ENCODE results near the gene MT1E. TPM values are rescaled to one million over a fixed set of nuclear protein-coding genes. Genes with fewer than 3 reads are reported as not detected.

The MT1E gene
- polyA plus RNA-seq, 1 donor from 2014 or later: not detected

DNA sequence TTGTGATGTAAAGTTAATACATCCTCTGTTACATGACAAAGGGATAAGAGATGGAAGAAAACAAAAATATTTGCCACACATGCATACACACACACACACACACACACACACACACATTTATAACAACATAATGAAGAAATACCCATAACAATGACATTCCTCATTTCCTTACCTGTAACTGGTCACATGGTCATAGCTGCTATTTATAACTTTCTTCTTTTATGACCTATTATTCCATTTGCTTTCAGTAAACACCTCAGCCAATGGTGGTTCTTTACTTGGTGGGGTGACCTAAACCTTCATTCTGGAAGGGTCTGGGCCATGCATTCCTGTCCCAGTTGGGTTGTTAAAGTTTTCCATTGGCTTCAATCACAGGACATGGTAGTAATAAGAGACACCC is 11.9 kb upstream of the MT1E start:
- H3F3A ChIP-seq (ENCODE audit: insufficient read depth, low read length, poor library complexity, severe bottlenecking): no peaks in the 10 kb centered on the region
- H3K4me2 ChIP-seq (ENCODE audit: low read length): no peak overlapping the region
- H3K9me3 ChIP-seq (ENCODE audit: low read length): no peaks in the 10 kb centered on the region
- no peaks in the 10 kb centered on the region for H3K79me2 ChIP-seq (replicated peaks; ENCODE audit: insufficient read depth, low read length)
- H3K4me3 ChIP-seq (ENCODE audit: low read length): no peak overlapping the region
- H4K20me1 ChIP-seq (ENCODE audit: insufficient read depth): no peaks in the 10 kb centered on the region
- H3K9me2 ChIP-seq (ENCODE audit: insufficient read depth, low read length): no peaks in the 10 kb centered on the region
- H2AFZ ChIP-seq (ENCODE audit: low read depth, low read length): no peak overlapping the region
- H3K9ac ChIP-seq (ENCODE audit: low read length): no peak overlapping the region
- TF ChIP-seq TAF1 (IDR thresholded peaks at IDR 0.05; ENCODE audit: low read depth) (no peak), POLR2AphosphoS5 (IDR thresholded peaks at IDR 0.05) (no peak), SMC3 (conservative IDR thresholded peaks at IDR 0.05; ENCODE audit: poor library complexity) (no peak), MXI1 (conservative IDR thresholded peaks at IDR 0.05; ENCODE audit: poor library complexity, severe bottlenecking) (no peak), EZH2 (IDR thresholded peaks at IDR 0.05; ENCODE audit: borderline replicate concordance, insufficient read depth, low read length, poor library complexity, severe bottlenecking) (no peak), RAD21 (conservative IDR thresholded peaks at IDR 0.05) (no peak), EP300 (conservative IDR thresholded peaks at IDR 0.05; ENCODE audit: poor library complexity, severe bottlenecking) (no peak)
- TF ChIP-seq, protein P1, sequence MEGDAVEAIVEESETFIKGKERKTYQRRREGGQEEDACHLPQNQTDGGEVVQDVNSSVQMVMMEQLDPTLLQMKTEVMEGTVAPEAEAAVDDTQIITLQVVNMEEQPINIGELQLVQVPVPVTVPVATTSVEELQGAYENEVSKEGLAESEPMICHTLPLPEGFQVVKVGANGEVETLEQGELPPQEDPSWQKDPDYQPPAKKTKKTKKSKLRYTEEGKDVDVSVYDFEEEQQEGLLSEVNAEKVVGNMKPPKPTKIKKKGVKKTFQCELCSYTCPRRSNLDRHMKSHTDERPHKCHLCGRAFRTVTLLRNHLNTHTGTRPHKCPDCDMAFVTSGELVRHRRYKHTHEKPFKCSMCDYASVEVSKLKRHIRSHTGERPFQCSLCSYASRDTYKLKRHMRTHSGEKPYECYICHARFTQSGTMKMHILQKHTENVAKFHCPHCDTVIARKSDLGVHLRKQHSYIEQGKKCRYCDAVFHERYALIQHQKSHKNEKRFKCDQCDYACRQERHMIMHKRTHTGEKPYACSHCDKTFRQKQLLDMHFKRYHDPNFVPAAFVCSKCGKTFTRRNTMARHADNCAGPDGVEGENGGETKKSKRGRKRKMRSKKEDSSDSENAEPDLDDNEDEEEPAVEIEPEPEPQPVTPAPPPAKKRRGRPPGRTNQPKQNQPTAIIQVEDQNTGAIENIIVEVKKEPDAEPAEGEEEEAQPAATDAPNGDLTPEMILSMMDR (IDR thresholded peaks at IDR 0.05; ENCODE audit: poor library complexity, severe bottlenecking): no peak
- TF ChIP-seq, protein P2, sequence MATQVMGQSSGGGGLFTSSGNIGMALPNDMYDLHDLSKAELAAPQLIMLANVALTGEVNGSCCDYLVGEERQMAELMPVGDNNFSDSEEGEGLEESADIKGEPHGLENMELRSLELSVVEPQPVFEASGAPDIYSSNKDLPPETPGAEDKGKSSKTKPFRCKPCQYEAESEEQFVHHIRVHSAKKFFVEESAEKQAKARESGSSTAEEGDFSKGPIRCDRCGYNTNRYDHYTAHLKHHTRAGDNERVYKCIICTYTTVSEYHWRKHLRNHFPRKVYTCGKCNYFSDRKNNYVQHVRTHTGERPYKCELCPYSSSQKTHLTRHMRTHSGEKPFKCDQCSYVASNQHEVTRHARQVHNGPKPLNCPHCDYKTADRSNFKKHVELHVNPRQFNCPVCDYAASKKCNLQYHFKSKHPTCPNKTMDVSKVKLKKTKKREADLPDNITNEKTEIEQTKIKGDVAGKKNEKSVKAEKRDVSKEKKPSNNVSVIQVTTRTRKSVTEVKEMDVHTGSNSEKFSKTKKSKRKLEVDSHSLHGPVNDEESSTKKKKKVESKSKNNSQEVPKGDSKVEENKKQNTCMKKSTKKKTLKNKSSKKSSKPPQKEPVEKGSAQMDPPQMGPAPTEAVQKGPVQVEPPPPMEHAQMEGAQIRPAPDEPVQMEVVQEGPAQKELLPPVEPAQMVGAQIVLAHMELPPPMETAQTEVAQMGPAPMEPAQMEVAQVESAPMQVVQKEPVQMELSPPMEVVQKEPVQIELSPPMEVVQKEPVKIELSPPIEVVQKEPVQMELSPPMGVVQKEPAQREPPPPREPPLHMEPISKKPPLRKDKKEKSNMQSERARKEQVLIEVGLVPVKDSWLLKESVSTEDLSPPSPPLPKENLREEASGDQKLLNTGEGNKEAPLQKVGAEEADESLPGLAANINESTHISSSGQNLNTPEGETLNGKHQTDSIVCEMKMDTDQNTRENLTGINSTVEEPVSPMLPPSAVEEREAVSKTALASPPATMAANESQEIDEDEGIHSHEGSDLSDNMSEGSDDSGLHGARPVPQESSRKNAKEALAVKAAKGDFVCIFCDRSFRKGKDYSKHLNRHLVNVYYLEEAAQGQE (IDR thresholded peaks at IDR 0.05; ENCODE audit: borderline replicate concordance): no peak
- no peak overlapping the region for H3K27ac ChIP-seq (ENCODE audit: low read length)
- H3K27me3 ChIP-seq (ENCODE audit: insufficient read depth, low read depth, low read length): peaks cover 77% of the 10 kb centered on the region
- H3K36me3 ChIP-seq (ENCODE audit: insufficient read depth, low read length): no peaks in the 10 kb centered on the region

DNA sequence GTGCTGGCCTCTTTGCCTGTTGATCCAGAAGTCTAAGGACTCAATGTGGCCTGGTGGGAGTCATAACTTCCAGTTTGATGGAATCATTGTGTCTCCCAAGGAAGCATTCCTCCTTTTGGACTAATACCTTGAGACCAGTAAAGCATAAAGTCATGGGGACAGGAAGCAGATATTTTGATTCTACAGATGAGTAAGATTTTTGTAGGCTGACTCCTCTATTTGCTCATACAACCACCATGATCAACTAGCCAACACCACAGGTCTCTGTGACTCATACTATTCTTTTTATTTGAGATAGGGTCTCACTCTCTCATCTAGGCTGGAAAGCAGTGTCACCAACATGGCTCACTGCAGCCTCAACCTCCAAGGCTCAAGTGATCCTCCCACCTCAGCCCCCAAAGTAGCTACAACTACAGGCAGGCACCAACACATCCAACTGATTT is 11.0 kb upstream of the MT1E start:
- peaks cover 77% of the 10 kb centered on the region for H3K27me3 ChIP-seq (ENCODE audit: insufficient read depth, low read depth, low read length)
- no peaks in the 10 kb centered on the region for H4K20me1 ChIP-seq (ENCODE audit: insufficient read depth)

More for the DNA sequence above, 11.0 kb upstream of the MT1E start:
- Histone ChIP-seq H3K9me3 (ENCODE audit: low read length) (no peaks in the 10 kb centered on the region), H3K9ac (ENCODE audit: low read length) (no peak overlapping the region), H3K27ac (ENCODE audit: low read length) (no peak overlapping the region), H3F3A (ENCODE audit: insufficient read depth, low read length, poor library complexity, severe bottlenecking) (no peaks in the 10 kb centered on the region), H3K4me3 (ENCODE audit: low read length) (no peak overlapping the region), H3K79me2 (replicated peaks; ENCODE audit: insufficient read depth, low read length) (no peaks in the 10 kb centered on the region), H3K4me2 (ENCODE audit: low read length) (no peak overlapping the region), H3K9me2 (ENCODE audit: insufficient read depth, low read length) (no peaks in the 10 kb centered on the region), H2AFZ (ENCODE audit: low read depth, low read length) (no peak overlapping the region), H3K36me3 (ENCODE audit: insufficient read depth, low read length) (no peaks in the 10 kb centered on the region)
- TF ChIP-seq, protein P2 (IDR thresholded peaks at IDR 0.05; ENCODE audit: borderline replicate concordance): no peak
- no peak for TF ChIP-seq SMC3 (conservative IDR thresholded peaks at IDR 0.05; ENCODE audit: poor library complexity)
- TF ChIP-seq, protein P1 (IDR thresholded peaks at IDR 0.05; ENCODE audit: poor library complexity, severe bottlenecking): no peak
- TF ChIP-seq EZH2 (IDR thresholded peaks at IDR 0.05; ENCODE audit: borderline replicate concordance, insufficient read depth, low read length, poor library complexity, severe bottlenecking): no peak
- no peak for TF ChIP-seq POLR2AphosphoS5 (IDR thresholded peaks at IDR 0.05)
- no peak for TF ChIP-seq RAD21 (conservative IDR thresholded peaks at IDR 0.05)
- no peak for TF ChIP-seq TAF1 (IDR thresholded peaks at IDR 0.05; ENCODE audit: low read depth)
- no peak for TF ChIP-seq EP300 (conservative IDR thresholded peaks at IDR 0.05; ENCODE audit: poor library complexity, severe bottlenecking)
- no peak for TF ChIP-seq MXI1 (conservative IDR thresholded peaks at IDR 0.05; ENCODE audit: poor library complexity, severe bottlenecking)
